Activated naive CD4-positive, alpha-beta T cell treated with anti-CD3 and anti-CD28 coated beads, Interleukin-2, amount 50 U/mL, for 16 hours (primary cell): ENCODE data around the gene INO80B.
A peak's percentile ranks its signal among the peaks of the same experiment; 100 is the strongest.
"Not testable (repeated sequence)": the region's sequence is repeated elsewhere in the genome, so short reads cannot be mapped to it uniquely, and the experiment has no call there.

ENCODE experiments used
- DNase-seq: peaks from one replicate; pipeline ENCODE4 v3.0.0-alpha.2; 2020

The INO80B gene

DNA sequence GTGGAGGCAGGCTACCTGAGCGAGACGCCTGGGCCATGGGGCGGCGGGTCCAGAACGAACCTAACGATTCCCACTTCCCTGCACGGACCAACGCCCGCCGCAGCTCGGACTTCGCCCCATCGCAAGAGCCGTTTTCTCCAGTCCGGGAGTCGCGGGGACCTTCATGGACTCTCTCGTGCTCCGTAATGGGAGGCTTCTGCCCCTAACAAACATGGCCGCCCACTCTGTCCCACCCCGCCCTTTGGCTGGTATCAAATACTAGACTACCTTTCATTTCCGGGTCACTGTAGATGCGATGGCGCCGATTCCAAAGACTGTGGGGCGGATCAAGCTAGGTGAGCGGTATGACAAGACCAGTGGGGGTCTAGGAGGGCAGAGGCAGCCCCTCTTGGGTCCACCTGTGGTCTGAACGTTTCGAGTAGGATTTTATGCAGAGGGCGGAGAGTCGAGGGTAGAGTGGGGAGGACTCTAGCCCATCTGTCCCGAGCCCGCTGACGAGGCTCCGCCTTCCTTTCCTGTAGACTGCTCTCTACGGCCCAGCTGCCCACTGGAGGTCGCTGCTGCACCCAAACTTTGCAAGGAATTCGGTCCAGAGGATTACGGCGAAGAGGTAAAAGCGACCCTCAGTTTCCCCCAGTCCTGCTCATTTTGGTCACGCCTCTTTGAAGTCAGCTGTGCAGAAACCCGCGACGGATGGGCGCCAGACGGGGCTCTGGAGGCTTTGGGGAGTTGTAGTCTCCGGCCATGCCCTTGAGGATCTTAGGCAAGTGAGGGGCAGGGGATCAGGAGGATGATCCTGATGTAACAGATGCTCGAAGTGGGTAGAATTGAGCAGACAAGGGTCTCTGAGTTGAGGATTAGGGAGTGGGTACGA lies 28.2 kb downstream of the INO80B start, which contains the start of the genes CCDC142 and TTC31:
Gene CCDC142, minus strand, starts transcription at position 198 of the 874 bp plus-strand sequence. Its CDS starts 161 bp downstream, at position 37.
Gene TTC31, plus strand, starts transcription at position 281 of the 874 bp plus-strand sequence. Its CDS starts 15 bp downstream, at position 296.
- DNase-seq, result peak; percentile 94

DNA sequence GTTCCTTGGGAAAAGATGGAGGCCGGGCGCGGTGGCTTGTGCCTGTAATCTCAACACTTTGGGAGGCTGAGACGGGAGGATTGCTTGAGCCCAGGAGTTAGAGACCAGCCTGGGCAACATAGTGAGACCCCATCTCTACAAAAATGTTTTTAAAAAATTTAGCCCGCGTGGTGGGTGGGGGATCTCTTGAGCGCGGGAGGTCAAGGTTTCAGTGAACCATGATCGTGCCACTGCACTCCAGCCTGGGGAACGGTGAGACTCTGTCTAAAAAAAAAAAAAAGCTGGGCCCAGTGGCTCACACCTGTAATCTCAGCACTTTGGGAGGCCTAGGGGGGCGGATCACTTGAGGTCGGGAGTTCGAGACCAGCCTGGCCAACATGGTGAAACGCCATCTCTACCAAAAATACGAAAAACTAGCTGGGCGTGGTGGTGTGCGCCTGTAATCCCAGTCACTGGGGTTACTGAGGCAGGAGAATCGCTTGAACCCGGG lies 28.8 kb downstream of the INO80B start:
- not testable (repeated sequence) for DNase-seq

DNA sequence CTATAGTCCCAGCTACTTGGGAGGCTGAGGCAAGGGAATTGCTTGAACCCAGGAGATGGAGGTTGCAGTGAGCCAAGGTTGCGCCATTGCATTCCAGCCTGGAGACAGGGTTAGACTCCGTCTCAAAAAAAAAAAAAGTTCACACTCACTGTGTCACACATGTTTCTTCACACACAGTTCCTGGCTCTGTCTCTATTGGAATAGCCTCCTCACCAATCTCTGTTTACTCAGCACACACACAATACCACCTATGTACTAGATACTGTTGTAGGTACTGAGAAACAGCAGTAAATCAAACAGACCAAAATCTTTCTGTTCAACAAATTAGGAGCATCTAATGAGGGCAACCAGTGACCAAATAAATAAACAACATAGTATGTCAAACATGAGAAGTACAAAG lies 31.3 kb downstream of the INO80B start:
- no peak for DNase-seq

DNA sequence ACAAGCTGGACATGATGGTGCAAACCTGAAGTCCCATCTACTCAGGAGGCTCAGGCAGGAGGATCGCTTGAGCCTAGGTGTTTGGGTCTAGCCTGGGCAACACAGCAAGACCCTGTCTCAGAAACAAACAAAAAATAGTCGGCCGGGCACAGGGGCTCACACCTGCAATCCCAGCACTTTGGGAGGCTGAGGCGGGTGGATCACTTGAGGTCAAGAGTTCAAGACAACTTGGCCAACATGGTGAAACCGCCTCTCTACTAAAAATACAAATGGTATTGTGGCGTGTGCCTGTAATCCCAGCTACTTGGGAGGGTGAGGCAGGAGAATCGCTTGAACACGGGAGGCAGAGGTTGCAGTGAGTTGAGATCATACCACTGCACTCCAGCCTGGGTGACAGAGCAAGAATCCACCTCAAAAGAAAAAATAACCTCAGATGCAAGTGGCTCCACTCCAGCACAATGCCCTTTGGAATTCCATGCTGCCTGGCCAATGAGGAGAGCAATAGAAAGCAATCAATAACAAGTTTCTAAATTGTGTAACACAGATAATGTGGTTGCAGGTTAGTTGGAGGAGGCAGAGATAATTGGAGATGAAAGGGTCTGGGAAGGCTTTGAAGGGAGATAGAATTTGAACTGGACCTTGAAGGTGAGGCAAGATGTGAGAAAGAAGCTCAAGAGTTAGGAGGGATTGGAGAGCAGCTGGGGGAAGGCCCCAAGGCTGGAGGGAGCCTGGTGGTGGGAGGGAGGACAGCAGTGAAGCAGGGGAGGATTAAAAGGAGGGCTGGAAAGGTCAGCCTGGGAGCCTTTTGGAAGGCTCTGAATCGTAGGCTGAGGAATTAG lies 34.0 kb downstream of the INO80B start:
- no peak for DNase-seq

DNA sequence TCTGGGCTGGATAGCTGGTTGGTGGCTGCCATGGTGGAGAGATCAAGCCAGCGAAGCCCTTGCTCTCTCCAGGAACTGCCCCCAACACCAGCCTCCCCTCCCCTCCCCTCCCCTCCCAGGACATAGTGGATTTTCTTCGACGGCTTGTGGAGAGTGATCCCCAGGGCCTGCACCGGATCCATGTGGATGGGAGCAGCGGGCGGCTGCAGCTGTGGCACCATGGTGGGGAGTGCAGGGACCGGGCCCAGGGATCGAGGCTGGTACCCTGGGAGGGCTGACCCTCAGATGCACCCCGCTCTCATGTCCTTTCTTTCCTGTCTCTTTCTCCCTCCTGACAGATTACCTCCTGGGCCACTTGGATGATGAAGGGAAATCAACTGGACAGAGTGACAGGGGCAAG lies 35.0 kb downstream of the INO80B start:
- DNase-seq, result no peak

DNA sequence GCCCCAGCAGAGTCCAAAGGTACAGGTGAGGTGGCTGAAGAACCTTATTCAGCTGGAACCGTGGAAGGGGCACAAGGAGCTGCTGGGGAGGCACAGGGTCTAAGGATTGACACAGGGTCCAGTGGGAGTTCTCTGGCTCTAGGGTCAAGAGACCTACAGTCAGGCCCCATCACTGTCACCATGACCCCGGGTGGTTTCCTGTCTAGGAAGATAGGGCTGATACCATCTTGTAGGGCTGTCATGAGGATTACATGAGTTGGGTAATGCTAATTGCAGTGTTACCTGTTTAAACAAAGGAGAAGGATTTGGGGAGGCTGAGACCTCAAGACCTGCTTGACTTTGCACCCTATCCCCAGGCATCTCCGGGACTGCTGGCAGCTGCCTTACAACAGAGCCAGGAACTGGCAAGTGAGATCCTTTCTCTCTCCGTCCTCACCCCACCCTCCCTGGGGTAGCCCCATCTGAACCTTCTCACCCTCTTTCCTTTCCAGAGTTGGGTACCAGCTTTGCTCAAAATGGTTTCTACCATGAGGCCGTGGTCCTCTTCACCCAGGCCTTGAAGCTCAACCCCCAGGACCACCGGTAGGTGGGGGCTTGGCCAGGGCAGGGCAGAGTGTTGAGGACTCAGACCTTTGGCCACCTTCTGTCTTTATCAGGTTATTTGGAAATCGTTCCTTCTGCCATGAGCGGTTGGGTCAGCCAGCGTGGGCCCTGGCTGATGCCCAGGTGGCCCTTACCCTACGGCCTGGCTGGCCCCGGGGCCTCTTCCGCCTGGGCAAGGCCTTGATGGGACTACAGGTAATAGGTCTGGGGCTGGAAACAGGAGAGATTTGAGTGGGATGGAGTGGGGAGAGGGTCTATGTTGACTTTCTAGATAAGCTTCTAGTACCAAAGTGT lies 37.0 kb downstream of the INO80B start:
- DNase-seq, result no peak

DNA sequence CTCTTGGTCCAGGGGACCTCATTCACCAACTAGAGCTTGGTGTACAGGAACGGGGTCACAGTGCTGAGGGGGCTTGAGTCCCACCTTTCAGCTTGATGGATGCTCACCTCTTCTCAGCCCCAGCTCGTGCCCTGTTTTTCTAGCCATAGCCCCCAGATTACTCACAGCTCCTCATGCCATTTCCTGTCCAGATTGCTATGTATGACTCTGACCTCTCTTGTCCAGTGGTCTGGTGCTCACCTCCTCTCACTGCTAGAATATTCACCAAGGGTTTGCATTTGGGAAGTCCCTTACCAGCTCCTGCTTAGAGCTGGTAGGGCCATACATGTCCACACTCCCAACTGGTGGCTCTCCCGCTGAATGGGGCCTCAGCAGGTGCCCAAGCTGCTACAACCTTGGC lies 38.7 kb downstream of the INO80B start:
- DNase-seq, result no peak

DNA sequence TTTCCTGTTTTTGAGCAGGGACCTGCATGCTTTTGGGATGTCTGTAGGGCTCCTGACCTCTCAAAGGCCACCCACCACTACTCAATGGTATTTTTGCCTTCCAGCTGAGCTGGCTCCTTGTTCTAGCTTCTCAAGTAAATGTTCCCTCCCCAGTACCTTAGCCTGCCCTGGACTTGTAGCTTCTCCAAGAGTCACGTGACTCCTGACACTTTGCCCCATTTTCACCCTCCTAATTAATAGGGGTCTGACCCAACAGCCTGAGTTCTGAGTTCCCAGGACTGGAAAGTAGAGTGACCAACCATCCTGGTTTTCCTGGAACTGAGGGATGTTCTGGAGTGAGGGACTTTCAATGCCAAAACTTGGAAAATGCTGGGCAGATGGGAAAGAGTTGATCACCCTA lies 40.6 kb downstream of the INO80B start:
- no peak for DNase-seq

DNA sequence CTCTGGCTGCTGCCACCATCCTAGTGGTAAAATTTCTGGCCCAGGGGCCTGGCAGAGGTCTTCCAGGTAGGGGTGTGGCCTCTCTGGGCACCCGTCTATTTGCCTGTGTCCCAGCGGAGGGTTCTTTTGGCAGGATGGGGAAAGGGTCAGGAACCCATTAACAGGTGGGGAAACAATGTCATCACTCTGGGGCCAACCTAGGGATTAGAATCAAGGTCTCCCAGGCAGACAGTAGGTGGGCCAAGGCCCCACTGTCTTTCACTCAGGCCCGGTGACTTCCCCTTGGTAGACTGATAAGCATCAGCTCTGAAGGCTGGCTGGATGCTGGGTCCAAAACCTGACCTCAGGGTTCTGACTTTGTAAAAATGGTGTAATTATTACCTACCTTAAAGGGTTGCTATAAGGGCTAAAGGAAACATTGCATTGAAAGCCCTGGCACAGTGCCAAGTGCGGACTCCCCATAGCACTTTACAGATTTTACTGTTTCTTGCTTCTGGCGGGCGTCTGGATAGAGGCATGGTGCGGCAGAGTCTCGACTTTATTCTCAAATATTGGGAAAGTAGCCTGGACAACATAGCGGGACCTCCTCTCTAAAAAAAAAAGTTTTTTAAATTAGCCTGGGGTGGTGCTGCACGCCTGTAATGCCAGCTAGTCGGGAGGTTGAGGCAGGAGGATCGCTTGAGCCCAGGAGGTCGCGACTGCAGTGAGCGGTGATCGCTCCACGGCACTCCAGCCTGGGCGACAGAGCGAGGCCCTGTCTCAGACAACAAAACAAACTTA lies 42.3 kb downstream of the INO80B start:
- no peak for DNase-seq

DNA sequence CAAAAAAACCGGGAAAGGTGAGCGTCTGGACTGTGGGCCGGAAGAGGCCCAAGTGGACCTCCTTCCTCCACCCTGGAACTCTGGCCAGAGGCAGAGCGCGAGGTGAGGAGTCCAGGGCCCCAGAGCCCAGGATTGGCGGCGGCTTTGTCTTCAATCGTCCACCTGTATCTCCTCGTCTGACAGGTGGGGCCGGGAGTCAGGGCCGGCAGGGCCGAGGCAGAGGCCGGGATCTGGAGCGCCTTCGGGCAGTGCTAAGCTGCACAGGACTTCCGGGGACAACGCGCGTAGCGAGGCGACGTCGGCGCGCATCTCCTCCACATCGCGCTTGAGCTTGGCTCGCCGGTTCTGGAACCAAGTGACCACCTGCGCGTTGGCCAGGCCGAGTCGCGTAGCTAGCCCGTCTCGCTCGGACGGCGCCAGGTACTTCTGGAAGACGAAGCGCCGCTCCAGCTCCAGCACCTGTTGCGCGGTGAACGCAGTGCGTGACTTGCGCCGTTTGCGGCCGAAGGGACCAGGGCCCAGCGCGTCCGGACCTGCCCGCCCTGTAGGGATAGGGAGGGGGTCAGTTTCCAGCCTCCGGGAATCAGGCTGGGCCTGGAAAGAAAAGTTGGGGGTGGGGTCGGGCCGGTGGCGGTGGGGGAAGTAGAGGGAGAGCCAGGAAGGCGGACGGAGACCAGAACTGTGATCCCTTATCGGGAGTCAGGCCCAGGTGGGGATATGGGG lies 43.1 kb downstream of the INO80B start:
- no peak for DNase-seq

DNA sequence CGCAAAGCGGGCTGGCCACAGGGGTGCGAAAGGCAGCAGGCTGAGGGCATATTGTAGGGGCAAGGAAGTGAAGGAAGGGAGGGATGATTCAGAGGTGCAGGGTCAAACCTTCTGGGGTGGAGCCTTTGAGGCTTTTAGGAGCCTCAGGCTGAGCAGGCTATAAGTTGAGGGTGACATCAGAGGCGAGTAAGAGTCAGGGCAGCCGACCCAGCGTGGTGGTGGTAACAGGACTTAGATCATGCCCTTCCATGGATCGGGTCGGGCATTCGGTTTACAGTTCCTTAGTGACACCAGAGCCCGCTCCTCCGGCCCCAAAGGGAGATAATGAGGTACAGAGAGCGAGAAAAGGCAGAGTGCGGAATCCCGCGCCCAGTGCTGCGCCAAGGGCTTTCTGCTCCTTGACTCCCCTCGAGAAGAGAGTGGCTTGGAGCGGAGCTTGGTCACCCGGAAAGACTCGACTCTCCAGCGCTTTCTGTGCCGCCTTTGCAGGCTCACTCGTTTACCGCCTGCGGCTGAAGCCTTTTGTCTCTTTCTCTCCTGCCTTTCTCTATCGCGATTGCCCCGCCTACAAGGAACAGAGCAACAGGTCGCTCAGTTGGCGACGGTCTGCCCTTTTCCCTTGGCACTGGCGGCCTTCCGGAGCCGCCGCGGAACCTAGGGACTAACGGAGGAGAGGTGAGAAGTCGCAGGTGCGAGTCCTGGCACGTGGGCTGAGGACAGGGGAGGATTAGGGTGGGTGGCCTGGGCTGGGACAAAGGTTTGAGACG lies 43.8 kb downstream of the INO80B start:
- no peak for DNase-seq

DNA sequence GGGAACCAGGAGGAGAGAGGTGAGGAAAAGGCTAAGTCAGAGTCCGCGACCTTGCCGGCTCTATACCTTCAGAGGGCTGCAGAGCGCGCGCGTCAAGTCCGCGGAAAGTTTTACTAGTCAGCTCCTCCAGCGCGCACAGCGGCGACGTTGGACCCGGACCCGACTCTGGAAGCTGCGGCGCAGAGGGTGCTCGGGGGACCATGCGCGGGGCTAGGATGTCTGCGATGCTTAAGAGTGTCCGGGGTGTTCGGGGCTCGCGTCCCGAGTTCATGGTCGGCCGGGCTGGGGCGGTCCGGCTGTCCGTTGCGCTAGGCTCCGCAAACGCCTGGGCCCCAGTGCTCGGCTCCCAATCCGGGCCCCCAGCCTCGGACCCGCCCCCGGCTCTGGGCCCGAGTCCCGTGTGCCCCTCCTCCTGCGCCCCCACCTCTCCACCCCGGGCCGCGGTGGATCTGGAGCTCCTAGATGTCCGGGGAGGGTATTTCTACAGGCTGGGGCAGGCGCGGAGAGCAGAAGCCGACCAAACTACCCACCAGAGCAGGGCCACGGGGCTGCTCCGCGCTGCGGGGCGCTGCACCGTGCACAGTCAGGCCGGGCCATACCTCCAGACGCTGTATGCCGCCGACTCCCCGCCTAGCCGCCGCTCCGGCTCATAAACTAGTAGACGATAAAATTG lies 44.5 kb downstream of the INO80B start, which contains the start of gene LBX2:
Gene LBX2, minus strand, starts transcription at position 337 of the 673 bp plus-strand sequence. Its CDS starts 66 bp downstream, at position 271.
- DNase-seq, result peak; percentile 50

DNA sequence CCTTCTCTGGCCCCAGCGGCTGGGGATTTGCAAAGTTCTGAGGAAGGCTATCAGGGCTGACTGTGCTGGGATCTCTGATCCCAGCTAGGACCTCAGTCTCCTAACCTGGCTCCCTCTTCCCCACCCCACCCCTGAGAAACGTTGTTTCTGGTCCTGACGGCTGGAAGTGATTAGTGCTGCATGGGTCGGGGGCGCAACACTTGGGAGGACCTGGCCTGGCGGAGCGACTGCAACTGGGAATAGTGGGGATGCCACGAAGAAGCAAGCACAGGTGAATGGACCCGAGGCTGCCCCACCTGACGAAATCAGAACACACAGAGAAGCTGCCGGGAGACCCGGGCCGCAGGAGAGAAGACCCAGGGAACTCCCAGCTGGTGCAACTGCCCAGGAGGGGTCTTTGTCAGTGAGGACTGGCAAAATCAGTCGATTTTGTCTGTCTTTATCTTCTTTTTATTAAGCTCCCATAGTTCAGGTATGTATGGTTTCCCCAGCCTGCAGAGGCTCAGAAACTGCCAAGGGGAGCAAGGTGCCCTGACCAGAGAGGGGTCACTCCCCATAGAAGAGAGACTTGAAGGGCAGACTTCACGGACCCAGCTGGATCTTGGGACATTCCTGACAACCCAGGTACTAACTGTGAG lies 45.2 kb downstream of the INO80B start:
- DNase-seq, result no peak

DNA sequence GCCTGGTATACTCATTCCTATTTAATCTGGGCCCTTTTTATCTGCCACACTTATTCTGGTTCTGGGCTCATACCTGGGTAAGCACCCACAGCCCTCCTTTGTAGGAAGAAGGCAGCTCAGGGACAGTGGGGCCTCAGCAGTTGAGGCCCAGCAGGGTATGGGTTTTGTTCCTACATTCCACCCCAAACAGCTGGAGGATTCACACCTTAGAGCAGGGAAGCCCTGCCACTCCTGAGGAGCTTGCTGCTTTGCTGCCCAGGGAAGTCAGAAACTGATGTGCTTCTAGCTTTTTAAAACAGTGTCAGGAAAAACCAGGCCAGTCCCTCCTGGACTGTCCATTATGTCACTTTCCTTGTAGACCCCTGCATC lies 45.7 kb downstream of the INO80B start:
- no peak for DNase-seq

DNA sequence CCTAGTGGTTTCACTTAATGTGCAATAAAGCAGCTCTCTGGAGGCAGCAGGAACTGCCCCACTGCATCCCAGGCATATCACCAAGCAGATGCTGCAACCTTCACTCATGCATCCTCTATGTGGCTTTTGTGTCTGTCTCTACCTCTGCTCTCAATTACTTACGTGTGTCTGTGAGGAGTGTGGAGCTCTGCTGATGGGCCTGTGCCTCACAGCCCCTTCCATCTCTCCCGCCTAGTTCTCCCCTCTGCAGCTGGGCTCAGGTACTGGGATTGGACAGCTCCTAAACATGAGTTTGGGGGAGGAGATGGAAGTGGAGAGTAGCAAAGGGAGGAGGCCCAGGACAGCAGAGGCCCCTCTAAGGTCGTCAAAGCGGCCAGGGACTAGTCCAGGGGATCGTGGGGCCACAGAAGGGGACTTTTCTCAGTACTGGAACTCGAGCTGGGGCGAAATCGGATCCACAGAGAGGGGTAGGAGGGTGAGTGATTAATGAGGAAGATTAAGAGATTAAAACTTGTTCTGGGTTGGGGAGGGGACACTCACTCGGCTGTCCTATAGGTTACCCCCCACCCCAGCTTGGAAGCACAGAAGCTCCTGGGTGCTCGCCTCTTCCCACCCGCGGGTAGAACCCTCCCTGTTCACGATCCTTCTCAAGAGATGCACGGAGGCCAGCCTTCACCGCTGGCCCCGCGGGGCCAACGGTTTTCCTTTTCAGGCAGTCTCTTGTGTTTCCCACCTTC lies 46.6 kb downstream of the INO80B start:
- DNase-seq, result no peak

DNA sequence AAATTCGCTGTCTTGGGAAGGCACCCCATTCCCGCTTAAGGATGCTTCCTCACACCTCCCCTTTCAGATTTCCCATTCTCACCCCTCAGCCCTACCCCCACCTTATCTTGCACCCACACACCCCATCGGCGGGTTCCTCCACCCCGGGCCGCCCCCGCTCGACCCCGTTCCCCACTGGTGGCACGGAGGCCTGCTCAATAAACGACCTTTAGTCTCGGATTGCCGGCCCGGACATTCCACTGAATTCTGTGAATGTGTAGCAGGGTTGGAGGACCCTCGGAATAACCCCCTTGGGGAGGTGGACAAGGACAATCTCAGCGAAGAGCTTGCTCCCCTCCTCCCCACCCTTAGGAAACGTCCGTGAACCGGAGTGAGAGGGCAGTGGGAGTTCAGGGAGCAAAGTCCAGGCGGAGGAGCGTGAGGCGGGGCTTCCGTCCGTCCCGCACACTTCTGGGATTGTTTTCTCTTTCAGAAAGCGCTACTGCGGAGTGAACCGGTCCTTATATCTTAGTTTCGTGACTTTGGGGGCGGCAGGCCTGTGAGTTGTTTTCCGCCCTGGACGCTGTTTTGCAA lies 47.3 kb downstream of the INO80B start:
- DNase-seq, result no peak

DNA sequence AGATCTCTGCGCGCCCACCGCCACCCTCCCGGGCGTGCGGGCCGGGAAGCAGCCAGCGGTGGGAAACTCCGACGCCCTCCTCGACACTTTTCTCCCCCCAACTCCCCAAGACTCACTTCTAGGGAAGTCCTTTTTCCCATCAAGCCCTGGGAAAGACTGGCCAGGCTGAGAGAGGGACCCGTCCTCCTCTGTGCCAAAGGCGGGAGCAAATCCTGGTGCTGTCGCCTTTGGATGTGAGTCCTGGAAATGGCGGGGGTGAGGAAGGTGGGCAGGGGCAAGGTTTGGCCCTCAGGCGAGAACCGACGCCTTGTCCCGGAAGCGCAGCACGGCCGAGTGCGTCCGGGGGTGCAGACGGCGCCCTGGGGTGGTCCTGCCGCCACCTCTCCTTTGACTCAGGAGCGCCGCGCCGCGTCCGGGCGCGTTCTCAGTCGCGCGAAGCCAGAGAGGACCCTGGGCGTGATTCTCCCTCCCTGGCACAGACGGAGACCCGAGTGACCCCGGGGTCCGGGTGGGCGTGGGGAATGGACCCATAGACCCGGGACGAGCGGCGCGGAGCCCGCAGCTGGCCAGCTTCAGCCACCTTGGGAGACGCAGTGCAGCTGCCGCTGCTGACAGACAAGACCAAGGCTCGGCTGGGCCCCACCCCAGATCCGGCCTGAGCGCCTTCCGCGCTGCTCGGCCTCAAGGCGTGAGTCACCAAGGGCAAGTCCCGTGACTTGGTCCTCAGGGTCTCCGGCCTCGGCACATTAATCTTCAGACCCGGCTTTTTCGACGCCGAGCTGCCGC lies 48.0 kb downstream of the INO80B start:
- DNase-seq, result no peak
